Natural killer cell (primary cell): ENCODE data around the gene BPIFB1. TPM values are rescaled to one million over a fixed set of nuclear protein-coding genes. Genes with fewer than 3 reads are reported as not detected.

ENCODE experiments used
- ATAC-seq, 3 donors: fragments of 150-1000 bp in 2 of 3; fragments of 200-7000 bp in 1 of 3; cut with Tn5 transposase; 1 replicate in 1 of 3; 2 replicates in 2 of 3; pipeline ENCODE4 v1.10.0; 2021; ENCODE audit warnings: mild to moderate bottlenecking in 2 of 3, moderate library complexity in 2 of 3
- DNase-seq, 2 donors: peaks; one replicate each; pipeline versions ENCODE4 v3.0.0 to v3.0.0-alpha.2; 2013 to 2021; ENCODE audit warnings: mixed read lengths in 1 of 2
- H3K27ac ChIP-seq: one replicate; pipeline ENCODE4 v1.5.1; 2013; ENCODE audit warnings: mild to moderate bottlenecking, low read length
- H3K27me3 ChIP-seq: one replicate; pipeline ENCODE4 v1.6.1; 2013; ENCODE audit warnings: low read length; ENCODE audit not compliant: control insufficient read depth, insufficient read depth
- H3K36me3 ChIP-seq: one replicate; pipeline ENCODE4 v1.6.1; 2013; ENCODE audit warnings: low read length; ENCODE audit not compliant: control insufficient read depth, insufficient read depth
- H3K4me1 ChIP-seq: one replicate; pipeline ENCODE4 v1.6.1; 2013; ENCODE audit warnings: low read length; ENCODE audit not compliant: control insufficient read depth, insufficient read depth
- H3K4me3 ChIP-seq: one replicate; pipeline ENCODE4 v1.5.1; 2013; ENCODE audit warnings: low read length
- H3K9me3 ChIP-seq: one replicate; pipeline ENCODE4 v1.6.1; 2013; ENCODE audit warnings: low read length; ENCODE audit not compliant: control insufficient read depth, insufficient read depth
- H3K27ac Mint-ChIP-seq, 2 donors: one replicate each; pipeline ENCODE4 v1.8.0; 2022; ENCODE audit warnings: mild to moderate bottlenecking in 2 of 2, mixed read lengths in 2 of 2, moderate library complexity in 1 of 2
- H3K27me3 Mint-ChIP-seq, 2 donors: one replicate each; pipeline ENCODE4 v1.8.0; 2022; ENCODE audit warnings: low read depth in 2 of 2, mixed read lengths in 2 of 2
- H3K36me3 Mint-ChIP-seq: one replicate; pipeline ENCODE4 v1.8.0; 2022; ENCODE audit warnings: mixed read lengths
- H3K4me1 Mint-ChIP-seq, 2 donors: one replicate each; pipeline ENCODE4 v1.8.0; 2022; ENCODE audit warnings: mixed read lengths in 2 of 2
- H3K4me3 Mint-ChIP-seq: one replicate; pipeline ENCODE4 v1.8.0; 2022; ENCODE audit warnings: mild to moderate bottlenecking, moderate library complexity, mixed read lengths
- H3K9me3 Mint-ChIP-seq, 2 donors: one replicate each; pipeline ENCODE4 v1.8.0; 2022; ENCODE audit warnings: mixed read lengths in 2 of 2
- WGBS: methylation state at CpG from one replicate; pipeline ENCODE4 v1.1.7; 2013; ENCODE audit warnings: missing lambda C conversion rate; ENCODE audit not compliant: insufficient coverage; 5-methylcytosine and 5-hydroxymethylcytosine counted together
- intact Hi-C: fragments of 100-400 bp; cut with micrococcal nuclease; formaldehyde crosslinking; loops from one replicate; pipeline ENCODE4 v1.14.2; 2022
- total RNA-seq, 4 donors: library from RNA; stranded (reverse); fragments of 120-200 nt in 1 of 4; gene quantifications; one replicate each; pipeline versions ENCODE4 v1.2.3 to v1.2.4, GENCODE V29; 2013 to 2022
- TF ChIP-seq, protein P1 (sequence below): fragments of 200-600 bp; IDR thresholded peaks from one replicate; pipeline ENCODE4 v1.8.0; 2022; ENCODE audit warnings: antibody characterized with exemption

Gene BPIFB1
- total RNA-seq, 3 donors from 2014 or later (not counting 1 experiment from before 2014, with no cell fraction given) = not detected

DNA sequence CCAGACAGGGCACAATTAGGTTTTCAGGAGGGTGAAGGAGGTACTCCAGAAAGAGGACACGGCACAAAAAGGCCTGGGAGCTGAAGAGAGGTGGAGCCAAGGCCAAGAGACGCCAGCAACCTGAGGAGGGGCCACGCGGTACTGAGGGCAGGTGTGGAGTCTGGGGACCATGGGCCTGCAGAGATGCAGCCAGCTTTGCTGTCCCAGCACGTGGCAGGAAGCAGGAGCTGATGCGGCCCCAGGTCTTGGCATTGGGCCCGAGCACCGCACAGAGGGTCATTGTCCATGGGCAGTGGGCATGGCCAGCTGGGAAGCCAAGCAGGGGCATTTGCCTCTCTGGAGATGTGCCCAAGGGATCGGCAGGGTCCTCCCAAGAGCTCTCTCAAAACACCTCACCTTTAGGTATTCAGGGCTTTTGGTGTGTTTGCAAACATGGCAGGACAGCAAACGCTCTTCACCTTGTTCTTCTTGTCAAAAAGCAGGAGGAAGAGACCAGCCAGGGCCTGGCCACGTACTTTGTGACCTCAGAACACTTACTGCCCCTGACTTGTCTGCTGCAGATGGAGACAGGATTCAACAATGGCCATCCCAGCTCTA, 1.4 kb upstream of the BPIFB1 start:
- TF ChIP-seq, protein P1, sequence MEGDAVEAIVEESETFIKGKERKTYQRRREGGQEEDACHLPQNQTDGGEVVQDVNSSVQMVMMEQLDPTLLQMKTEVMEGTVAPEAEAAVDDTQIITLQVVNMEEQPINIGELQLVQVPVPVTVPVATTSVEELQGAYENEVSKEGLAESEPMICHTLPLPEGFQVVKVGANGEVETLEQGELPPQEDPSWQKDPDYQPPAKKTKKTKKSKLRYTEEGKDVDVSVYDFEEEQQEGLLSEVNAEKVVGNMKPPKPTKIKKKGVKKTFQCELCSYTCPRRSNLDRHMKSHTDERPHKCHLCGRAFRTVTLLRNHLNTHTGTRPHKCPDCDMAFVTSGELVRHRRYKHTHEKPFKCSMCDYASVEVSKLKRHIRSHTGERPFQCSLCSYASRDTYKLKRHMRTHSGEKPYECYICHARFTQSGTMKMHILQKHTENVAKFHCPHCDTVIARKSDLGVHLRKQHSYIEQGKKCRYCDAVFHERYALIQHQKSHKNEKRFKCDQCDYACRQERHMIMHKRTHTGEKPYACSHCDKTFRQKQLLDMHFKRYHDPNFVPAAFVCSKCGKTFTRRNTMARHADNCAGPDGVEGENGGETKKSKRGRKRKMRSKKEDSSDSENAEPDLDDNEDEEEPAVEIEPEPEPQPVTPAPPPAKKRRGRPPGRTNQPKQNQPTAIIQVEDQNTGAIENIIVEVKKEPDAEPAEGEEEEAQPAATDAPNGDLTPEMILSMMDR = no peak
- Histone ChIP-seq H3K27ac (no peak overlapping the region), H3K4me3 (no peak overlapping the region), H3K4me1 (no peaks in the 10 kb centered on the region), H3K36me3 (no peaks in the 10 kb centered on the region), H3K9me3 (no peaks in the 10 kb centered on the region), H3K27me3 (no peaks in the 10 kb centered on the region)
- Mint-ChIP-seq H3K27me3 (peaks cover 25 to 34% of the 10 kb centered on the region in 2 donors), H3K4me3 (no peak overlapping the region), H3K36me3 (no peaks in the 10 kb centered on the region), H3K27ac (no peak overlapping the region), H3K4me1 (peaks cover 0 to 3% of the 10 kb centered on the region in 2 donors), H3K9me3 (no peaks in the 10 kb centered on the region)
- 83% methylated on average over 11 of the region's 11 CpGs for WGBS
- DNase-seq (no peak), ATAC-seq (no peak)
- intact Hi-C loops = no loop called here

DNA sequence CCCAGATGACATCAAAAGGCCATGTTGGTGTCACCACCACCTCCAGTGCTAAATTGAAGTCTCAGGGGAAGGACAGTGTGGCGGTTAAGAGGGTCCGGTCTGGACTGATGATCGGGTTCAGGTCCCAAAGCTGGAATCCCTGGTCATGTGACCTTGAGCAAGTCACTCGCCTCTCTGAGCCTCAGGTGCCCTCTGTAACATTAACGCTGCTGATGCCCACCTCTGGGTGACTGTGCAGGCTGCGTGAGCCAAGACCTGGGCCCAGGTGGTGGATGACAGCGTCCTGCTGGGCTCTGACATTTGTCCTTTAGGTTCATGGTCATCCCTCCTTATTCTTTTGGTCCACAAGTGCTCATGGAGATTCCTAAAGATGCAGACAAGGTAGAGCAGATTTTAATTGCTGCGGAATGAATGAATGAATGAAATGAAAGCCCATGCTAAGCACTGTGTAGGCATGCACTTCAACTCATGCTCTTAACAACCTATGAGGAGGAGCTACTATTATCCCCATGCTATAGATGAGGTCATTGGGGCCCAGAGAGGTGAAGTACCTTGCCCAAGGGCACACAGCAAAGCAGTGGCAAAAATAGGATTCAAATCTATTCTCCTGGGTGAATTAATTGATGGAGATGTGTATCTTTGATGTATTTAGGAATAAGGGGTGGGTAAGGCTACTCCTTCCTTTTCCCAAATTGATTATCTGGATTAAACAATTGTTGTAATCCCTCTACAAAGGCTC, 649 bp upstream of the BPIFB1 start:
- Histone ChIP-seq H3K9me3 (no peaks in the 10 kb centered on the region), H3K27me3 (no peaks in the 10 kb centered on the region), H3K36me3 (no peaks in the 10 kb centered on the region), H3K4me1 (no peaks in the 10 kb centered on the region), H3K4me3 (no peak overlapping the region), H3K27ac (no peak overlapping the region)
- Mint-ChIP-seq H3K27me3 (peaks cover 31 to 41% of the 10 kb centered on the region in 2 donors), H3K9me3 (no peaks in the 10 kb centered on the region), H3K36me3 (no peaks in the 10 kb centered on the region), H3K4me1 (peaks cover 0 to 3% of the 10 kb centered on the region in 2 donors), H3K27ac (no peak overlapping the region), H3K4me3 (no peak overlapping the region)
- TF ChIP-seq, protein P1 = no peak
- DNase-seq (no peak), ATAC-seq (no peak)
- WGBS = 74% methylated on average over 8 of the region's 8 CpGs
- intact Hi-C loops = no loop called here

DNA sequence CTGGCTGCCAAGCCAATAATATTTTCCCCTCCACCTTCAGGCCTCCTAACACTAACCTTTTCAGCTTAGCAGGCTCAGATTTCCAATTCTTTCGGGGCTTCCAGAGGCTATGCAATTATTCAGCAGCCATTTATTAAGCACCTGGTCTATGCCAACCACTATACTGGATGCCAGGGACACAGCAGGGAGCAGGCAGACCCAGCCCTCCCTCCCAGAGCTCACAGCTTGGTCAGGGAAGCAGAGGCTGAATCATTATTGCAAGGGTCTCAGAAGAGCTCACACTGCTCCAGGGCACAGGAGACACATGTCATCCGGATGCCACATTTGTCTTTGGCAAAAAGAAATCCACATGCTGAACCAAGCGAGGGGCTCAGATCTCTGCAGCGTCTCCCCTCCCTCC, 1.3 kb downstream of the BPIFB1 start:
- Histone ChIP-seq H3K27ac (no peak overlapping the region), H3K27me3 (no peaks in the 10 kb centered on the region), H3K9me3 (no peaks in the 10 kb centered on the region), H3K36me3 (no peaks in the 10 kb centered on the region), H3K4me1 (no peaks in the 10 kb centered on the region), H3K4me3 (no peak overlapping the region)
- 83% methylated on average over 4 of the region's 4 CpGs for WGBS
- no peak for ATAC-seq
- DNase-seq = no peak
- H3K36me3 Mint-ChIP-seq = no peaks in the 10 kb centered on the region
- H3K4me1 Mint-ChIP-seq = peaks cover 0 to 3% of the 10 kb centered on the region in 2 donors
- no peaks in the 10 kb centered on the region for H3K9me3 Mint-ChIP-seq
- intact Hi-C loops = no loop called here
- TF ChIP-seq, protein P1 = no peak
- peaks cover 34 to 36% of the 10 kb centered on the region in 2 donors for H3K27me3 Mint-ChIP-seq
- H3K4me3 Mint-ChIP-seq = no peak overlapping the region
- no peak overlapping the region for H3K27ac Mint-ChIP-seq
